HepG2 (cell line): Measurements from ENCODE around the gene SCT. TPM values are rescaled to one million over a fixed set of nuclear protein-coding genes. Genes with fewer than 3 reads are reported as not detected.

Source experiments
- BHLHE40 ChIP-seq: IDR thresholded peaks from 2 replicates; pipeline ENCODE4 v1.6.1; 2011; ENCODE audit warnings: low read length, improper control_type of control experiment
- BRF2 ChIP-seq: sonication (generic); formaldehyde crosslinking; IDR thresholded peaks from 2 replicates; pipeline ENCODE4 v1.8.1; 2022; ENCODE audit warnings: mild to moderate bottlenecking, missing genetic modification reagents
- CBX5 ChIP-seq: sonication (generic); formaldehyde crosslinking; IDR thresholded peaks from 2 replicates; pipeline ENCODE4 v1.4.0; 2020; ENCODE audit warnings: missing genetic modification reagents, borderline replicate concordance
- HDAC2 ChIP-seq: sonication (generic); formaldehyde crosslinking; IDR thresholded peaks from 2 replicates; pipeline ENCODE4 v1.4.0; 2020; ENCODE audit warnings: missing genetic modification reagents
- HNRNPLL ChIP-seq: fragments of 200-400 bp; formaldehyde crosslinking; IDR thresholded peaks from 2 replicates; pipeline ENCODE4 v1.6.1; 2017; ENCODE audit warnings: mild to moderate bottlenecking, low read depth, low read length; ENCODE audit not compliant: poor library complexity, severe bottlenecking
- KMT2A ChIP-seq: sonication (generic); formaldehyde crosslinking; IDR thresholded peaks from 2 replicates; pipeline ENCODE4 v1.4.0; 2020; ENCODE audit warnings: missing genetic modification reagents
- NFKBIZ ChIP-seq: IDR thresholded peaks from 2 replicates; pipeline ENCODE4 v1.6.1; 2018; ENCODE audit warnings: missing genetic modification reagents, missing compliant biosample characterization
- NFYC ChIP-seq: IDR thresholded peaks from 2 replicates; pipeline ENCODE4 v1.6.1; 2016; ENCODE audit warnings: missing genetic modification reagents, missing compliant biosample characterization
- RFX5 ChIP-seq: IDR thresholded peaks from 2 replicates; pipeline ENCODE4 v1.6.1; 2011; ENCODE audit warnings: low read depth, low read length, improper control_type of control experiment
- SP140L ChIP-seq: sonication (generic); formaldehyde crosslinking; IDR thresholded peaks from 2 replicates; pipeline ENCODE4 v1.4.0; 2020; ENCODE audit warnings: missing genetic modification reagents, borderline replicate concordance
- SUZ12 ChIP-seq: fragments of 150-350 bp; IDR thresholded peaks from 2 replicates; pipeline ENCODE4 v1.6.1; 2014; ENCODE audit warnings: low read depth, low read length
- TBP ChIP-seq: sonication (generic); formaldehyde crosslinking; IDR thresholded peaks from 2 replicates; pipeline ENCODE4 v1.5.0; 2020; ENCODE audit warnings: missing genetic modification reagents
- XBP1 ChIP-seq: sonication (generic); formaldehyde crosslinking; IDR thresholded peaks from 2 replicates; pipeline ENCODE4 v1.5.0; 2020; ENCODE audit warnings: missing genetic modification reagents
- ZNF260 ChIP-seq: sonication (generic); formaldehyde crosslinking; IDR thresholded peaks from 2 replicates; pipeline ENCODE4 v1.4.0; 2020; ENCODE audit warnings: missing genetic modification reagents, low read depth, mild to moderate bottlenecking, borderline replicate concordance
- ZNF343 ChIP-seq: sonication (generic); formaldehyde crosslinking; IDR thresholded peaks from 2 replicates; pipeline ENCODE4 v1.4.0; 2020; ENCODE audit warnings: mild to moderate bottlenecking, missing genetic modification reagents
- ZNF446 ChIP-seq: sonication (generic); formaldehyde crosslinking; IDR thresholded peaks from 2 replicates; pipeline ENCODE4 v1.5.0; 2020; ENCODE audit warnings: mild to moderate bottlenecking, missing genetic modification reagents
- ZNF501 ChIP-seq: sonication (generic); formaldehyde crosslinking; IDR thresholded peaks from 2 replicates; pipeline ENCODE4 v1.5.1; 2020; ENCODE audit warnings: mild to moderate bottlenecking, moderate library complexity, missing genetic modification reagents
- ZNF589 ChIP-seq: sonication (generic); formaldehyde crosslinking; conservative IDR thresholded peaks from 2 replicates; pipeline ENCODE4 v1.8.0; 2022; ENCODE audit warnings: mild to moderate bottlenecking, moderate library complexity, missing genetic modification reagents
- ZNF660 ChIP-seq: sonication (generic); formaldehyde crosslinking; IDR thresholded peaks from 2 replicates; pipeline ENCODE4 v1.5.1; 2020; ENCODE audit warnings: mild to moderate bottlenecking, low read depth, missing genetic modification reagents, borderline replicate concordance
- ZNF737 ChIP-seq: sonication (generic); formaldehyde crosslinking; IDR thresholded peaks from 2 replicates; pipeline ENCODE4 v1.5.0; 2020; ENCODE audit warnings: missing genetic modification reagents, mild to moderate bottlenecking, borderline replicate concordance
- ZNF768 ChIP-seq: sonication (generic); formaldehyde crosslinking; IDR thresholded peaks from 2 replicates; pipeline ENCODE4 v1.4.0; 2020; ENCODE audit warnings: missing genetic modification reagents
- ZNF780A ChIP-seq: sonication (generic); formaldehyde crosslinking; IDR thresholded peaks from 2 replicates; pipeline ENCODE4 v1.8.0; 2022; ENCODE audit warnings: mild to moderate bottlenecking, missing genetic modification reagents, moderate library complexity
- ZNF879 ChIP-seq: sonication (generic); formaldehyde crosslinking; IDR thresholded peaks from 2 replicates; pipeline ENCODE4 v1.8.1; 2023; ENCODE audit warnings: missing genetic modification reagents
- polyA plus RNA-seq, 8 experiments: library from polyadenylated mRNA; depleted of rRNA in 3 of 8; stranded (reverse) in 7 of 8; unstranded in 1 of 8; fragments of >200 nt; fragmentation: Illumina TruSeq in 4 of 8; extraction: Trizol in 4 of 8; gene quantifications; 2 replicates each; pipeline versions ENCODE4 v1.2.1 to v1.2.3, GENCODE V29; 2011 to 2016; ENCODE audit warnings: low read depth in 4 of 8, missing spikeins in 1 of 8, mixed read lengths in 1 of 8; ENCODE audit not compliant: insufficient read depth in 1 of 8
- total RNA-seq, 5 experiments: library from RNA; depleted of rRNA; stranded (reverse); fragments of >200 nt; fragmentation: Illumina TruSeq; extraction: Trizol; gene quantifications; 2 replicates each; pipeline ENCODE4 v1.2.3, GENCODE V29; 2016; ENCODE audit warnings: low read depth in 1 of 5
- TF ChIP-seq, protein P1 (sequence below): sonication (generic); formaldehyde crosslinking; IDR thresholded peaks from 2 replicates; pipeline ENCODE4 v1.4.0; 2020; ENCODE audit warnings: low read depth, missing genetic modification reagents
- TF ChIP-seq, protein P2 (sequence below): sonication (generic); formaldehyde crosslinking; IDR thresholded peaks from 2 replicates; pipeline ENCODE4 v1.9.0; 2021; ENCODE audit warnings: missing genetic modification reagents, mild to moderate bottlenecking, borderline replicate concordance
- TF ChIP-seq, protein P3 (sequence below): IDR thresholded peaks from 2 replicates; pipeline ENCODE4 v1.6.1; 2016; ENCODE audit warnings: control low read depth

The SCT gene
- total and polyA plus RNA-seq, 2 of the 13 experiments (the other 11 are each of a cell fraction or from before 2014, with no cell fraction given): not detected

DNA sequence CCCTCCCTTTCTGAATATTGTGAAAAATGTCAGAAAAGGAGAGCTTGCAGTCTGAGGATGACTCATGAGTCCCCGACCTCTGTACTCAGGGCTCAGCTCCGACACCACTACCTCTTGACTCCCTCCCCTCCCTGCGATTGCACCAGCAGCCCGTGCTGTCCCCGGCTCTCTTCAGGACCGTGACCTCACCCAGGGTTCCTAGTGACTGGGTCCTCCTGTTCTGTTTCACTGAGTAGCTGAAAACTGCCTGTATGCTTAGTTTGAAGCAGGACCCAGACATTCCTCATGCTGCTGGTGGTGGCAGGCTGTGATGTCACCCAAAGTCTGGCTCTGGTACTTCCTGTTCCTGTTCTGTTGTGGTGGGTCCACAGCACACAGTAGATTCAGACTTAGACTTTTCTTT lies 39.0 kb downstream of the SCT start (continued):
- TF ChIP-seq NFYC (CRISPR knock-in tag) (no peak), ZNF343 (CRISPR knock-in tag) (no peak), TBP (CRISPR knock-in tag) (no peak), ZNF660 (CRISPR knock-in tag) (no peak), RFX5 (no peak), ZNF446 (no peak), ZNF260 (CRISPR knock-in tag) (no peak), XBP1 (no peak), ZNF589 (CRISPR knock-in tag) (no peak), NFKBIZ (CRISPR knock-in tag) (peak; percentile 32; the same call in 1 of the 2 replicates), HNRNPLL (no peak), ZNF780A (CRISPR knock-in tag) (no peak), ZNF737 (CRISPR knock-in tag) (no peak), KMT2A (peak; percentile 79), ZNF768 (CRISPR knock-in tag) (no peak), ZNF501 (CRISPR knock-in tag) (0 out of 2 replicates have a peak, but pooled peaks have one; percentile 47), BHLHE40 (peak; percentile 94), ZNF879 (no peak), SP140L (CRISPR knock-in tag) (no peak), SUZ12 (no peak), CBX5 (CRISPR knock-in tag) (peak; percentile 87; the same call in 1 of the 2 replicates), BRF2 (CRISPR knock-in tag) (no peak; the same call in 1 of the 2 replicates), HDAC2 (peak; percentile 68; the same call in 1 of the 2 replicates)
- TF ChIP-seq, protein P1, sequence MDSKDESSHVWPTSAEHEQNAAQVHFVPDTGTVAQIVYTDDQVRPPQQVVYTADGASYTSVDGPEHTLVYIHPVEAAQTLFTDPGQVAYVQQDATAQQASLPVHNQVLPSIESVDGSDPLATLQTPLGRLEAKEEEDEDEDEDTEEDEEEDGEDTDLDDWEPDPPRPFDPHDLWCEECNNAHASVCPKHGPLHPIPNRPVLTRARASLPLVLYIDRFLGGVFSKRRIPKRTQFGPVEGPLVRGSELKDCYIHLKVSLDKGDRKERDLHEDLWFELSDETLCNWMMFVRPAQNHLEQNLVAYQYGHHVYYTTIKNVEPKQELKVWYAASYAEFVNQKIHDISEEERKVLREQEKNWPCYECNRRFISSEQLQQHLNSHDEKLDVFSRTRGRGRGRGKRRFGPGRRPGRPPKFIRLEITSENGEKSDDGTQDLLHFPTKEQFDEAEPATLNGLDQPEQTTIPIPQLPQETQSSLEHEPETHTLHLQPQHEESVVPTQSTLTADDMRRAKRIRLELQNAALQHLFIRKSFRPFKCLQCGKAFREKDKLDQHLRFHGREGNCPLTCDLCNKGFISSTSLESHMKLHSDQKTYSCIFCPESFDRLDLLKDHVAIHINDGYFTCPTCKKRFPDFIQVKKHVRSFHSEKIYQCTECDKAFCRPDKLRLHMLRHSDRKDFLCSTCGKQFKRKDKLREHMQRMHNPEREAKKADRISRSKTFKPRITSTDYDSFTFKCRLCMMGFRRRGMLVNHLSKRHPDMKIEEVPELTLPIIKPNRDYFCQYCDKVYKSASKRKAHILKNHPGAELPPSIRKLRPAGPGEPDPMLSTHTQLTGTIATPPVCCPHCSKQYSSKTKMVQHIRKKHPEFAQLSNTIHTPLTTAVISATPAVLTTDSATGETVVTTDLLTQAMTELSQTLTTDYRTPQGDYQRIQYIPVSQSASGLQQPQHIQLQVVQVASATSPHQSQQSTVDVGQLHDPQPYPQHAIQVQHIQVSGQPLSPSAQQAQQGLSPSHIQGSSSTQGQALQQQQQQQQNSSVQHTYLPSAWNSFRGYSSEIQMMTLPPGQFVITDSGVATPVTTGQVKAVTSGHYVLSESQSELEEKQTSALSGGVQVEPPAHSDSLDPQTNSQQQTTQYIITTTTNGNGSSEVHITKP: peak; percentile 94
- TF ChIP-seq, protein P2, sequence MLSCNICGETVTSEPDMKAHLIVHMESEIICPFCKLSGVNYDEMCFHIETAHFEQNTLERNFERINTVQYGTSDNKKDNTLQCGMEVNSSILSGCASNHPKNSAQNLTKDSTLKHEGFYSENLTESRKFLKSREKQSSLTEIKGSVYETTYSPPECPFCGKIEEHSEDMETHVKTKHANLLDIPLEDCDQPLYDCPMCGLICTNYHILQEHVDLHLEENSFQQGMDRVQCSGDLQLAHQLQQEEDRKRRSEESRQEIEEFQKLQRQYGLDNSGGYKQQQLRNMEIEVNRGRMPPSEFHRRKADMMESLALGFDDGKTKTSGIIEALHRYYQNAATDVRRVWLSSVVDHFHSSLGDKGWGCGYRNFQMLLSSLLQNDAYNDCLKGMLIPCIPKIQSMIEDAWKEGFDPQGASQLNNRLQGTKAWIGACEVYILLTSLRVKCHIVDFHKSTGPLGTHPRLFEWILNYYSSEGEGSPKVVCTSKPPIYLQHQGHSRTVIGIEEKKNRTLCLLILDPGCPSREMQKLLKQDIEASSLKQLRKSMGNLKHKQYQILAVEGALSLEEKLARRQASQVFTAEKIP (CRISPR knock-in tag): no peak
- TF ChIP-seq, protein P3, sequence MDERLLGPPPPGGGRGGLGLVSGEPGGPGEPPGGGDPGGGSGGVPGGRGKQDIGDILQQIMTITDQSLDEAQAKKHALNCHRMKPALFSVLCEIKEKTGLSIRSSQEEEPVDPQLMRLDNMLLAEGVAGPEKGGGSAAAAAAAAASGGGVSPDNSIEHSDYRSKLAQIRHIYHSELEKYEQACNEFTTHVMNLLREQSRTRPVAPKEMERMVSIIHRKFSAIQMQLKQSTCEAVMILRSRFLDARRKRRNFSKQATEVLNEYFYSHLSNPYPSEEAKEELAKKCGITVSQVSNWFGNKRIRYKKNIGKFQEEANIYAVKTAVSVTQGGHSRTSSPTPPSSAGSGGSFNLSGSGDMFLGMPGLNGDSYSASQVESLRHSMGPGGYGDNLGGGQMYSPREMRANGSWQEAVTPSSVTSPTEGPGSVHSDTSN (CRISPR knock-in tag): no peak
